GM23338 (cell line): ENCODE measurements around the gene SNX5. TPM values are rescaled to one million over a fixed set of nuclear protein-coding genes. Genes with fewer than 3 reads are reported as not detected.

ENCODE experiments used
- ATAC-seq: fragments of 200-7000 bp; cut with Tn5 transposase; 3 replicates; pipeline ENCODE4 v1.9.1; 2020
- DNase-seq: peaks from one replicate; pipeline ENCODE4 v3.0.0-alpha.2; 2015; ENCODE audit warnings: low spot score
- H2AFZ ChIP-seq: fragments of 200-600 bp; sonication (generic); 2 replicates; pipeline ENCODE4 v1.8.0; 2016; ENCODE audit warnings: antibody characterized with exemption, mild to moderate bottlenecking, moderate library complexity
- H3F3A ChIP-seq: fragments of 200-600 bp; sonication (generic); replicated peaks from 2 replicates; pipeline ENCODE4 v1.8.0; 2017; ENCODE audit warnings: antibody characterized with exemption, mixed run types, low read depth
- H3K27ac ChIP-seq: fragments of 200-600 bp; sonication (generic); 2 replicates; pipeline ENCODE4 v1.6.1; 2016; ENCODE audit warnings: low read depth
- H3K27me3 ChIP-seq: fragments of 200-600 bp; sonication (generic); 2 replicates; pipeline ENCODE4 v1.8.0; 2016; ENCODE audit warnings: mild to moderate bottlenecking, mixed run types, moderate library complexity; ENCODE audit not compliant: insufficient read depth
- H3K36me3 ChIP-seq: fragments of 200-600 bp; sonication (generic); 2 replicates; pipeline ENCODE4 v1.8.0; 2016; ENCODE audit warnings: mild to moderate bottlenecking; ENCODE audit not compliant: insufficient read depth
- H3K4me1 ChIP-seq: fragments of 200-600 bp; sonication (generic); 2 replicates; pipeline ENCODE4 v1.8.0; 2016; ENCODE audit warnings: mild to moderate bottlenecking, moderate library complexity; ENCODE audit not compliant: insufficient read depth
- H3K4me2 ChIP-seq: fragments of 200-600 bp; sonication (generic); 2 replicates; pipeline ENCODE4 v1.7.1; 2017; ENCODE audit warnings: mixed run types
- H3K4me3 ChIP-seq: fragments of 200-600 bp; sonication (generic); 2 replicates; pipeline ENCODE4 v1.6.1; 2016; ENCODE audit warnings: mixed run types
- H3K79me2 ChIP-seq: fragments of 200-600 bp; sonication (generic); replicated peaks from 2 replicates; pipeline ENCODE4 v1.8.0; 2017; ENCODE audit warnings: mild to moderate bottlenecking; ENCODE audit not compliant: insufficient read depth
- H3K9me2 ChIP-seq: fragments of 200-600 bp; sonication (generic); 2 replicates; pipeline ENCODE4 v1.8.0; 2017; ENCODE audit not compliant: insufficient read depth
- H4K20me1 ChIP-seq: fragments of 200-600 bp; sonication (generic); replicated peaks from 2 replicates; pipeline ENCODE4 v1.8.0; 2017; ENCODE audit warnings: mild to moderate bottlenecking; ENCODE audit not compliant: insufficient read depth
- H3K27ac Mint-ChIP-seq: 2 replicates; pipeline ENCODE4 v1.8.0; 2020; ENCODE audit warnings: inconsistent platforms, mild to moderate bottlenecking, moderate library complexity, mixed read lengths
- H3K27me3 Mint-ChIP-seq: 3 replicates; pipeline ENCODE4 v1.8.0; 2022; ENCODE audit warnings: low read depth, mild to moderate bottlenecking, moderate library complexity, mixed read lengths, inconsistent platforms; ENCODE audit not compliant: insufficient read depth, poor library complexity
- H3K36me3 Mint-ChIP-seq: 3 replicates; pipeline ENCODE4 v1.8.0; 2021; ENCODE audit warnings: low read depth, mild to moderate bottlenecking, inconsistent platforms, moderate library complexity, mixed read lengths
- H3K4me1 Mint-ChIP-seq: 3 replicates; pipeline ENCODE4 v1.8.0; 2020; ENCODE audit warnings: mild to moderate bottlenecking, inconsistent platforms, mixed read lengths
- H3K4me3 Mint-ChIP-seq: 3 replicates; pipeline ENCODE4 v1.8.0; 2021; ENCODE audit warnings: moderate library complexity, mild to moderate bottlenecking, inconsistent platforms, mixed read lengths
- H3K9me3 Mint-ChIP-seq: 3 replicates; pipeline ENCODE4 v1.8.0; 2020; ENCODE audit warnings: moderate library complexity, mild to moderate bottlenecking, inconsistent platforms, mixed read lengths
- CREB1 ChIP-seq: fragments of 250-450 bp; sonication (Bioruptor Pico); IDR thresholded peaks from 2 replicates; pipeline ENCODE4 v1.5.0; 2020; ENCODE audit warnings: low read depth, mild to moderate bottlenecking, moderate library complexity
- CTCF ChIP-seq, 2 experiments: fragments of 200-600 bp in 1 of 2; sonication (generic) in 1 of 2; conservative IDR thresholded peaks; 2 replicates each; pipeline versions ENCODE4 v1.5.1 to v1.6.1; 2016 to 2017; ENCODE audit warnings: antibody characterized with exemption in 2 of 2, low read depth in 2 of 2, mild to moderate bottlenecking in 2 of 2, moderate library complexity in 1 of 2
- EZH2 ChIP-seq: fragments of 200-600 bp; sonication (generic); IDR thresholded peaks from one replicate; pipeline ENCODE4 v1.8.0; 2017; ENCODE audit warnings: antibody characterized with exemption, mild to moderate bottlenecking, low read depth; ENCODE audit not compliant: unreplicated experiment
- JUNB ChIP-seq: IDR thresholded peaks from one replicate; pipeline ENCODE4 v1.6.1; 2016; ENCODE audit warnings: antibody characterized with exemption; ENCODE audit not compliant: unreplicated experiment
- NANOG ChIP-seq: IDR thresholded peaks from 2 replicates; pipeline ENCODE4 v1.6.1; 2016; ENCODE audit warnings: antibody characterized with exemption, borderline replicate concordance
- POLR2AphosphoS5 ChIP-seq: IDR thresholded peaks from 2 replicates; pipeline ENCODE4 v1.6.1; 2016; ENCODE audit warnings: antibody characterized with exemption, low read depth
- REST ChIP-seq: IDR thresholded peaks from one replicate; pipeline ENCODE4 v1.6.1; 2018; ENCODE audit warnings: antibody characterized with exemption; ENCODE audit not compliant: unreplicated experiment
- STAT1 ChIP-seq: IDR thresholded peaks from one replicate; pipeline ENCODE4 v1.6.1; 2016; ENCODE audit warnings: antibody characterized with exemption; ENCODE audit not compliant: unreplicated experiment
- ZNF114 ChIP-seq: fragments of 250-450 bp; sonication (Bioruptor Pico); IDR thresholded peaks from 2 replicates; pipeline ENCODE4 v1.5.0; 2020; ENCODE audit warnings: mild to moderate bottlenecking, moderate library complexity
- ZNF331 ChIP-seq: fragments of 250-450 bp; sonication (Bioruptor Pico); IDR thresholded peaks from 2 replicates; pipeline ENCODE4 v1.5.0; 2020; ENCODE audit warnings: low read depth, mild to moderate bottlenecking, moderate library complexity
- ZNF462 ChIP-seq: fragments of 250-450 bp; sonication (Bioruptor Pico); IDR thresholded peaks from 2 replicates; pipeline ENCODE4 v1.5.0; 2020; ENCODE audit warnings: mild to moderate bottlenecking, moderate library complexity
- polyA plus RNA-seq: library from polyadenylated mRNA; unstranded; fragments of >200 nt; fragmentation: Nextera tagmentation; extraction: Ambion mirVana; gene quantifications from 2 replicates; pipeline ENCODE4 v1.2.1, GENCODE V29; 2016
- total RNA-seq: library from RNA; depleted of rRNA; stranded (reverse); fragments of >200 nt; shearing (Covaris generic); gene quantifications from 2 replicates; pipeline ENCODE4 v1.2.3, GENCODE V29; 2014

The SNX5 gene
- total and polyA plus RNA-seq, 2 experiments from 2014 or later = 167 to 287 TPM

GRCh38 chr20:17952692-17953684, 15.6 kb downstream of the SNX5 start:
- Histone ChIP-seq H3K9me2 (no peaks in the 10 kb centered on the region), H3K27ac (0 out of 2 replicates have a peak overlapping the region, but pooled peaks have one; percentile 41), H3K79me2 (peaks cover 98% of the 10 kb centered on the region), H3K36me3 (peaks cover 76% of the 10 kb centered on the region), H3K4me1 (no peaks in the 10 kb centered on the region), H3F3A (peaks cover 37% of the 10 kb centered on the region), H3K4me3 (no peak overlapping the region), H2AFZ (no peak overlapping the region), H3K27me3 (no peaks in the 10 kb centered on the region), H3K4me2 (no peak overlapping the region), H4K20me1 (peaks cover 79% of the 10 kb centered on the region)
- peaks cover 6% of the 10 kb centered on the region; the same call in 2 of the 3 replicates for H3K4me1 Mint-ChIP-seq
- peaks cover 3% of the 10 kb centered on the region for H3K27me3 Mint-ChIP-seq
- TF ChIP-seq CTCF (conservative IDR thresholded peaks at IDR 0.05; ENCODE audit: low read depth in 2 of 2) (no peak), REST (no peak), STAT1 (no peak), JUNB (no peak), POLR2AphosphoS5 (no peak), CREB1 (CRISPR knock-in tag) (no peak), ZNF114 (CRISPR knock-in tag) (no peak), ZNF462 (CRISPR knock-in tag) (no peak), NANOG (no peak), ZNF331 (CRISPR knock-in tag) (no peak), EZH2 (no peak)
- peaks cover 97% of the 10 kb centered on the region for H3K36me3 Mint-ChIP-seq
- ATAC-seq = no peak
- H3K27ac Mint-ChIP-seq = peak overlapping the region; percentile 65; the same call in 1 of the 2 replicates
- DNase-seq = no peak
- no peaks in the 10 kb centered on the region for H3K9me3 Mint-ChIP-seq
- no peak overlapping the region for H3K4me3 Mint-ChIP-seq
